ENCODE results near the gene MRGPRE.

The MRGPRE gene

GRCh38 chr11:3222941-3223915 lies 9.0 kb downstream of the MRGPRE start:
- no peaks in the 10 kb centered on the region for H3F3A ChIP-seq (ENCODE audit: control insufficient read depth, insufficient read depth)
- no peaks in the 10 kb centered on the region for H3K9me3 ChIP-seq (ENCODE audit: control insufficient read depth, insufficient read depth, low read length)
- no peak for TF ChIP-seq CTCF (IDR thresholded peaks at IDR 0.05; ENCODE audit: low read depth, low read length, poor library complexity, severe bottlenecking)
- TF ChIP-seq EZH2phosphoT487 (IDR thresholded peaks at IDR 0.05; ENCODE audit: borderline replicate concordance, low read length): no peak
- H3K9me2 ChIP-seq (replicated peaks; ENCODE audit: control insufficient read depth, low read length): no peaks in the 10 kb centered on the region
- H3K4me1 ChIP-seq (ENCODE audit: control insufficient read depth, low read length): no peaks in the 10 kb centered on the region
- H3K36me3 ChIP-seq (ENCODE audit: control insufficient read depth, low read length): no peaks in the 10 kb centered on the region
- no peak overlapping the region for H3K4me2 ChIP-seq (ENCODE audit: low read length)
- no peaks in the 10 kb centered on the region for H3K79me2 ChIP-seq (ENCODE audit: control insufficient read depth, low read length)
- no peak overlapping the region for H3K27ac ChIP-seq (ENCODE audit: low read depth, low read length)
- no peaks in the 10 kb centered on the region for H3K27me3 ChIP-seq (ENCODE audit: control insufficient read depth, low read length)
- no peaks in the 10 kb centered on the region for H4K20me1 ChIP-seq (ENCODE audit: control insufficient read depth, insufficient read depth, low read depth, low read length)
- H3K4me3 ChIP-seq (ENCODE audit: low read length): no peak overlapping the region

DNA sequence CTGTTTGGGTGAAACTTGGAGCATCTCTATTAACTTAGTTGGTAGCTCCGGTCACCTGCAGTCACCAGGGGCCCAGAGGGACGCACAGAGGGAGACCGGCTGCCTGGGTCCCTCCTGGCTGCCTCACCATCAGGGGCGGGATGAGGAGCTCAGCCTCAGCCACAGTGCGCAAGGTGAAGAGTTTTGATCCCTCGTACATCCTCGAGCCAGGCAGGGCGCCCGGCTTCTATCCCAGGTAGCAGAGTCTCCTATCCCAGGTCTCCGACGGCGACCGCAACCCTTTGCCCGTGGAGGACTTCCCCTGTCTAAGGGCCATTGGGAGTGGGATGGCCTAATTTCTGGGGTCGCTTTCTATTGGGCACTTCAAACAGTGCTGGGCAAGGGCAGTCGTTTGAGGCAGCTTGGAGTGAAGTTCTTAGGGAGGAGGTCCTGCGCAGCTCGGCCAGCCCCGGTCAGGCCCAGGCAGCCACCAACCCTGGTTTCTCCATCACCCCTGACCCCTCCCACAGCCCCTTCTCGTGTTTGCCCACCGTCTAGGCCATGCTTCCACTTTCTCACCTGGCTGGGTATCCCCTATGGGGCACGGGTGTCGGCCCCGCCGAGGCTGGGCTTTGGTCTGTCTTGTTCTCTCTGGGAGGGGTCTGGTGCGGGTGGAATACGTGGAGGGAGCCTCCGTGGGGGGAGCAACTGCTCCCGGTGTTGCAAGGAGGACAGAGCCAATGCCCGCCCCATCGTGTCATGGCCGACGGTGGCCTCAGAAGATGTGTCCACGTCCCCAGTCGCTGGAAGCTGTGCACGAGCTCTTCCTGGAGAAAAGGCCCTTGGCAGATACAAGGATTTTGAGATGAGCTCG lies 10.0 kb downstream of the MRGPRE start:
- Histone ChIP-seq H3K4me1 (ENCODE audit: control insufficient read depth, low read length) (no peaks in the 10 kb centered on the region), H3K4me3 (ENCODE audit: low read length) (no peak overlapping the region), H3K9me2 (replicated peaks; ENCODE audit: control insufficient read depth, low read length) (no peaks in the 10 kb centered on the region), H3K36me3 (ENCODE audit: control insufficient read depth, low read length) (no peaks in the 10 kb centered on the region), H3K79me2 (ENCODE audit: control insufficient read depth, low read length) (no peaks in the 10 kb centered on the region), H3K27me3 (ENCODE audit: control insufficient read depth, low read length) (no peaks in the 10 kb centered on the region), H3K4me2 (ENCODE audit: low read length) (no peak overlapping the region), H3K27ac (ENCODE audit: low read depth, low read length) (no peak overlapping the region), H3F3A (ENCODE audit: control insufficient read depth, insufficient read depth) (no peaks in the 10 kb centered on the region), H4K20me1 (ENCODE audit: control insufficient read depth, insufficient read depth, low read depth, low read length) (no peaks in the 10 kb centered on the region), H3K9me3 (ENCODE audit: control insufficient read depth, insufficient read depth, low read length) (no peaks in the 10 kb centered on the region)
- no peak for TF ChIP-seq CTCF (IDR thresholded peaks at IDR 0.05; ENCODE audit: low read depth, low read length, poor library complexity, severe bottlenecking)
- TF ChIP-seq EZH2phosphoT487 (IDR thresholded peaks at IDR 0.05; ENCODE audit: borderline replicate concordance, low read length): no peak

- Histone ChIP-seq H3K9me2 (replicated peaks; ENCODE audit: control insufficient read depth, low read length) (no peaks in the 10 kb centered on the region), H3K27ac (ENCODE audit: low read depth, low read length) (no peak overlapping the region), H3F3A (ENCODE audit: control insufficient read depth, insufficient read depth) (no peaks in the 10 kb centered on the region), H3K4me1 (ENCODE audit: control insufficient read depth, low read length) (no peaks in the 10 kb centered on the region), H3K36me3 (ENCODE audit: control insufficient read depth, low read length) (no peaks in the 10 kb centered on the region), H3K4me3 (ENCODE audit: low read length) (no peak overlapping the region), H3K4me2 (ENCODE audit: low read length) (no peak overlapping the region), H4K20me1 (ENCODE audit: control insufficient read depth, insufficient read depth, low read depth, low read length) (no peaks in the 10 kb centered on the region), H3K9me3 (ENCODE audit: control insufficient read depth, insufficient read depth, low read length) (no peaks in the 10 kb centered on the region), H3K27me3 (ENCODE audit: control insufficient read depth, low read length) (no peaks in the 10 kb centered on the region), H3K79me2 (ENCODE audit: control insufficient read depth, low read length) (no peaks in the 10 kb centered on the region)
- TF ChIP-seq CTCF (IDR thresholded peaks at IDR 0.05; ENCODE audit: low read depth, low read length, poor library complexity, severe bottlenecking): no peak
- no peak for TF ChIP-seq EZH2phosphoT487 (IDR thresholded peaks at IDR 0.05; ENCODE audit: borderline replicate concordance, low read length)
Measured at GRCh38 chr11:3221408-3222002, 10.7 kb downstream of the MRGPRE start.
